MM.1S (cell line): ENCODE data around the gene IFNE.
A peak's percentile ranks its signal among the peaks of the same experiment; 100 is the strongest.

Experiments used
- DNase-seq: peaks from one replicate; pipeline ENCODE4 v3.0.0-alpha.2; 2015
- H2AFZ ChIP-seq: fragments of 300-600 bp; sonication (generic); 2 replicates; pipeline ENCODE4 v1.6.0; 2016; ENCODE audit warnings: antibody characterized with exemption, low read length
- H3F3A ChIP-seq: fragments of 300-600 bp; sonication (generic); 2 replicates; pipeline ENCODE4 v1.6.1; 2016; ENCODE audit warnings: mild to moderate bottlenecking, antibody characterized with exemption, low read length, moderate library complexity, mixed read lengths; ENCODE audit not compliant: insufficient read depth
- H3K27ac ChIP-seq: fragments of 300-600 bp; sonication (generic); 2 replicates; pipeline ENCODE4 v1.5.1; 2016; ENCODE audit warnings: mild to moderate bottlenecking, low read length
- H3K27me3 ChIP-seq: fragments of 300-600 bp; sonication (generic); replicated peaks from 2 replicates; pipeline ENCODE4 v1.6.0; 2016; ENCODE audit warnings: low read length; ENCODE audit not compliant: insufficient read depth
- H3K36me3 ChIP-seq: fragments of 300-600 bp; sonication (generic); replicated peaks from 2 replicates; pipeline ENCODE4 v1.6.1; 2016; ENCODE audit warnings: mild to moderate bottlenecking, low read length, mixed read lengths; ENCODE audit not compliant: insufficient read depth
- H3K4me1 ChIP-seq: fragments of 300-600 bp; sonication (generic); 2 replicates; pipeline ENCODE4 v1.6.1; 2016; ENCODE audit warnings: low read length, mixed read lengths
- H3K4me2 ChIP-seq: fragments of 300-600 bp; sonication (generic); 2 replicates; pipeline ENCODE4 v1.6.0; 2016; ENCODE audit warnings: low read depth, low read length
- H3K4me3 ChIP-seq: fragments of 300-600 bp; sonication (generic); 2 replicates; pipeline ENCODE4 v1.5.1; 2016; ENCODE audit warnings: low read length, mixed read lengths
- H3K79me2 ChIP-seq: fragments of 300-600 bp; sonication (generic); 2 replicates; pipeline ENCODE4 v1.6.1; 2016; ENCODE audit warnings: mixed run types, low read length, mixed read lengths
- H3K9ac ChIP-seq: fragments of 300-600 bp; sonication (generic); 2 replicates; pipeline ENCODE4 v1.6.1; 2016; ENCODE audit warnings: low read length, mixed read lengths
- H3K9me2 ChIP-seq: fragments of 300-600 bp; sonication (generic); replicated peaks from 2 replicates; pipeline ENCODE4 v1.6.1; 2016; ENCODE audit warnings: mild to moderate bottlenecking, low read length, mixed read lengths; ENCODE audit not compliant: insufficient read depth
- H3K9me3 ChIP-seq: fragments of 300-600 bp; sonication (generic); replicated peaks from 2 replicates; pipeline ENCODE4 v1.6.1; 2016; ENCODE audit warnings: mild to moderate bottlenecking, low read length, mixed read lengths; ENCODE audit not compliant: insufficient read depth
- H4K20me1 ChIP-seq: fragments of 300-600 bp; sonication (generic); 2 replicates; pipeline ENCODE4 v1.6.1; 2016; ENCODE audit warnings: mild to moderate bottlenecking, low read length, moderate library complexity, mixed read lengths; ENCODE audit not compliant: insufficient read depth
- CTCF ChIP-seq: fragments of 300-600 bp; sonication (generic); IDR thresholded peaks from 2 replicates; pipeline ENCODE4 v1.5.1; 2016; ENCODE audit warnings: antibody characterized with exemption, low read length, mixed read lengths
- EZH2 ChIP-seq: fragments of 300-600 bp; sonication (generic); optimal IDR thresholded peaks from 2 replicates; pipeline ENCODE3; 2017; ENCODE audit warnings: low read depth, mild to moderate bottlenecking, antibody characterized with exemption, low read length, mixed read lengths
- EZH2phosphoT487 ChIP-seq: fragments of 300-600 bp; sonication (generic); IDR thresholded peaks from 2 replicates; pipeline ENCODE4 v1.6.1; 2018; ENCODE audit warnings: antibody characterized with exemption, low read length

The IFNE gene

GRCh38 chr9:21482213-21482612 is at the start of gene IFNE:
IFNE (minus strand) TSS chr9:21482313; CDS start chr9:21481694, 619 bp downstream.
- Histone ChIP-seq H3K79me2 (no peaks in the 10 kb centered on the region), H3K4me2 (peak within 1 kb of the TSS; percentile 52)

GRCh38 chr9:21528123-21528808 is 46.2 kb upstream of the IFNE start:
- no peaks in the 10 kb centered on the region for H3F3A ChIP-seq
- no peaks in the 10 kb centered on the region for H3K79me2 ChIP-seq

More at GRCh38 chr9:21482213-21482612, at the start of gene IFNE:
- DNase-seq = no peak
- H3K36me3 ChIP-seq = no peaks in the 10 kb centered on the region
- no peak within 1 kb of the TSS for H2AFZ ChIP-seq
- H3K27ac ChIP-seq = no peak within 1 kb of the TSS
- TF ChIP-seq CTCF = no peak
- no peak for TF ChIP-seq EZH2phosphoT487
- no peak for TF ChIP-seq EZH2
- H3K9ac ChIP-seq = no peak within 1 kb of the TSS
- no peaks in the 10 kb centered on the region for H4K20me1 ChIP-seq
- H3K9me3 ChIP-seq = no peaks in the 10 kb centered on the region
- H3K4me3 ChIP-seq = no peak within 1 kb of the TSS
- H3F3A ChIP-seq = no peaks in the 10 kb centered on the region
- H3K27me3 ChIP-seq = no peaks in the 10 kb centered on the region
- peaks cover 17% of the 10 kb centered on the region for H3K4me1 ChIP-seq
- H3K9me2 ChIP-seq = no peaks in the 10 kb centered on the region

DNA sequence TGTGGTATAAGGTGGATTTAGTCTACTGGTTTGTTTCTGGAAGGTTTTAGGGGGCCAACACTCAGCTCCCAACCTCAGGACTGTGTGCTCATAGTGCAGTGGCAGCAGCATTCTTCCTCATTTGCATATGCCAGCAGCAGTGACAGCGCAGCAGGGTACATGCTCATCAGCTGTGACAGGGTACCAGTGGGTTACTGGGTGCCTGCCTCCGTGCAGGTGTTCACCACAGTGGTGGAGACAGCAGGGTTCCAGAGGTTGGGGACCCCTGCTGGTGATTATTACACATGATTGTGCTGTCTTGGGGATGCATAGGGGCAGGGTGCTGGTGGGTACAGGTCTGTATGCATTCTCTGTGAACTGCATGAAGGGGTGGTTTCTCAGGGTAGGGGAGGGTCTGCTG is 45.5 kb upstream of the IFNE start:
- H3K4me3 ChIP-seq = no peak overlapping the region
- H2AFZ ChIP-seq = no peak overlapping the region
- no peaks in the 10 kb centered on the region for H3K4me1 ChIP-seq
- no peaks in the 10 kb centered on the region for H4K20me1 ChIP-seq
- H3K27ac ChIP-seq = no peak overlapping the region
- no peaks in the 10 kb centered on the region for H3K27me3 ChIP-seq
- no peak for TF ChIP-seq EZH2
- no peak for TF ChIP-seq EZH2phosphoT487
- TF ChIP-seq CTCF = no peak; the same call in 1 of the 2 replicates
- H3K4me2 ChIP-seq = no peak overlapping the region
- H3K79me2 ChIP-seq = no peaks in the 10 kb centered on the region
- no peaks in the 10 kb centered on the region for H3F3A ChIP-seq
- no peaks in the 10 kb centered on the region for H3K36me3 ChIP-seq
- no peaks in the 10 kb centered on the region for H3K9me3 ChIP-seq
- DNase-seq = no peak
- no peaks in the 10 kb centered on the region for H3K9me2 ChIP-seq
- no peak overlapping the region for H3K9ac ChIP-seq

More at GRCh38 chr9:21528123-21528808, 46.2 kb upstream of the IFNE start:
- Histone ChIP-seq H3K4me3 (no peak overlapping the region), H3K27ac (no peak overlapping the region), H3K4me1 (no peaks in the 10 kb centered on the region), H3K27me3 (no peaks in the 10 kb centered on the region), H3K36me3 (no peaks in the 10 kb centered on the region), H4K20me1 (no peaks in the 10 kb centered on the region), H3K9me2 (no peaks in the 10 kb centered on the region), H3K4me2 (no peak overlapping the region), H3K9me3 (no peaks in the 10 kb centered on the region), H3K9ac (no peak overlapping the region), H2AFZ (no peak overlapping the region)
- no peak for DNase-seq
- no peak for TF ChIP-seq CTCF
